AG20443 (cell line): ENCODE results near the gene SVBP.
A peak's percentile ranks its signal among the peaks of the same experiment; 100 is the strongest.

Source experiments
- DNase-seq: peaks from one replicate; pipeline ENCODE4 v3.0.0; 2012; ENCODE audit warnings: low spot score, mixed read lengths

Gene SVBP

DNA sequence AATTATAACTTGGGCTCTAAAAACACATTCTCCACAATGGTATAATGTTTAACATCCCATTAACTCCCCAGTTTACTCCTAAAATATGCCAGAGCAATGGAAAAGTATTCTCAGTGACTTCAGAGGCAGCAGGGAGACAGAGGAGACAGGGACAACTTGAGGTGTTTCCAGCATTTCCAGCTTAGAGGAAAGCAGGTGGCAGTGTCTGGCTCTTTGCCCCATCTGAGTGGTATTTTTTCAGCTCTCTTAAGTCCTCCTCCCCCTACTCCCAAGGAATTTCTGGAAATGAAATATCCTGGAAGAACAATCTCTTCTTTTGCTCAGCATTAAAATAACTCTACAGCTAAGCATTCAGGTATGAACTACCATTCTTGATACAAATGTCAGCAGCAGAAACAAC is 11.0 kb downstream of the SVBP start:
- DNase-seq, result no peak

DNA sequence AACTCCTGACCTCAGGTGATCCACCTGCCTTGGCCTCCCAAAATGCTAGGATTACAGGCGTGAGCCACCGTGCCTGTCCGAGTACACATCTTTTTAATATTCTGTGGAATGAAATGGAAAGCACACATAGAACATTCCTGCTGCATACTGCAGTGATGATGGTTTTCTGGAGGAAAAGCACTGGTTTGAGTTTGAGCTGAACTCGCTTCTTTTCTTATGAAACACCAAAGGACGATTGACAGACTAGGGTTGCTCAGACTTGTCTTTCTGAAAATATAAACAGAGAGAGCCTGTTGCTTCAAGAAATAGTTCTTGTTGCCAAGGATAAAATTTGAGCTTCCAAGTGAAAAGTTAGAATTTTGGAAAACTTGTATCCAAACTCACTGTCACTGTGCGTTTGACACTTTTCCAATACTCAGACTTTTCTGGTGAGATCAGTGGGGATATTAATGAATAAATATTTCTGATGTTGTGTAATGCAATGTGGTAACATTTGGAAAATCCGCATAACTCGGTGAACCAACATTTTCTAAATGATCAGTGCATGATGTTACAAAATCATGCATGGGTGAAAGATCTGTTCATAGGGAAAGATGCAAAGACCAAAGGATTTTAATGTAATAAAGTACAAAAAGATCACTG is 15.2 kb downstream of the SVBP start:
- peak; percentile 54 for DNase-seq

DNA sequence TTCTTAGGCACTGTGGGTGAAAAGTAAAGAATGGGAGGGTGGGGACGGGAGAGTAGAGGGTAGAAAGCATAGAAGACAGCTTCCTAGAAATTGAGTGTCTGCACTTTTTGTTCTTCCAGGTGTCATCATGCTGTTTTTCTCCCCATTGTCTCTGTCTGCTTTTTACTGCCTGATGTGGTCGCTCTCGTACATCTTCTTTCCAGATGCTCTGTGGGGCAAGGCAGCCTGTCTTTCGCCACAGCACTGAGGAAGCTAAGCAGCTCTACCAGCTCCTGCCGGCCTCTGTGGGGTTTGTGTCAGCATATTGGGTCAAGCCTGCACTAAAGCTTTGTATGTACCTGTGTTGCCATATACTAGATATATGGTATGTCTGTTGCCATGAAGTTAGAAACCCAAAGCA is 19.2 kb downstream of the SVBP start:
- DNase-seq, result no peak

DNA sequence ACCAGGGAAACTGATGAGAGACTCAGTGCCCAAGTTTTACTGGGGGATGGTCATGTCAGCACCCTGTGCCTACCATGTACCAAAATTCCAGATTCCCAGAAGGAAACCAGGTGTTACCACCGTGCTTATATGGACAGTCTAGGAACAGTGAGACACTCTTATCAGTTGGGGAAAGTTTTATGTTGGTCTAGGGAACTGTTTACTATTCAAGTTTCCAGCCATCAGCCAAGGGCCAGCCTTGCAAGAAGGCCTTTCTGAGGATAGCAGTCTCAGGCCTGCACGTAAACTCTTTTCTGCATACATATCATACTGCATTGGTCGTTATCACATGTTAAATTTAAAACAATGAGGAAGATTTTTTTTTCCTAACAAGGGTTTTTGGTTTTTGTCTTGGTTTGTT is 19.8 kb downstream of the SVBP start:
- DNase-seq, result no peak

DNA sequence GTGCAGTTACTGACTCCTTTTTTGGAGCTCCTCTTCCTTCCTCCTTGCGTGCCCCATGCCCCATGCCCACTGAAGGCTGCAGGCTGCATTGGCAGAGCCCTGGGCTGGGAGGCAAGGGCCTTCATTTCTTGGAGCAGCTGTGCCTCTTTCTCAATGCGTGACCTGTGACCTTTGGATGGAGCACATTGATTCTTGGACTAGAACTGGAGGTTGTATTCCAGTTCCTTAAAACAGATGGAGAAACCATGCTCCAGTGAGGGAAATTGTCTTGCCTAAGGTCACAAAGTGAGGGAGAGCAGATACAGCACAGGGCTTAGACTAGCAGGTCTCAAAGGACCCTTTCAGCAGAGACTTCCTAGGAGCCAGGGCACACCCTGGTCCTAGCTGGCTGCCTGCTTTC is 23.4 kb downstream of the SVBP start:
- DNase-seq, result no peak

DNA sequence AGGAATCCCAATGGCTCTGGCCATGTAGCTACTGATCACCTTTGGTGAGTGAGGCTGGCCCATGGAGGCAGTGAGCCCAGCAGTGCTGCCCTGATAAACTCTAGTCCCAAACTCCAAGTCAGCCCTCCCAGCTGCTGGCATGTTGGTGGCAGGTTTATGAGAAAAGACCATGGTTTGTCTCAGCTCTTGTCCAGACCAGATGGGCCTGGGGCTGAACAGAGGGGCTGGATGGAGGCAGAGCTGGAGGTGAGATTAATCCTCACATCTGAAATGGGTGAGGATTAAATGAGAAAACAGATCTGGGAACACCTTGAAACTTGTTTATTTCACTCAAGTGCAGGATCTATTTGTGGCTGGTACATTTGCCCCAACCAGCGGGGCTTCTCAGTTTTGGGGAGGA is 29.2 kb downstream of the SVBP start:
- no peak for DNase-seq

DNA sequence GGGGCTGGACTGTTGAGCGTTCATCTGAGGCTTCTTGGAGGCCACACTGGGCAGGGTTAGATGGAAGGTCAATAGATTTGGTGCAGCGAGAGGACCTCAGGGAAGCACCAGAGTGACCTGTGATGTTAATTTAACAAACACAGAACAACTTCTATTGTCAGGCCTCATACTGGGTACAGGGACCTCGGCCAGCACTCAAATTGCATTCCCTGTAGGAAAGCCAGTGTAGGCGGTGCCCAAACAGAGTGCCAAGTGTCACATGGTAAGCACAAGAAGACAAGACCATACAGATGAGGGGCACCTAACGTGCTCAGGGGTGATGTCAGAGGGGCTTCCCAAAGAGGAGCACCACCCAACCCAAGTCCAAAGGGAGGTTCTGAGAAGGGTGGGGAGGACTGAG is 31.1 kb downstream of the SVBP start:
- DNase-seq, result no peak

DNA sequence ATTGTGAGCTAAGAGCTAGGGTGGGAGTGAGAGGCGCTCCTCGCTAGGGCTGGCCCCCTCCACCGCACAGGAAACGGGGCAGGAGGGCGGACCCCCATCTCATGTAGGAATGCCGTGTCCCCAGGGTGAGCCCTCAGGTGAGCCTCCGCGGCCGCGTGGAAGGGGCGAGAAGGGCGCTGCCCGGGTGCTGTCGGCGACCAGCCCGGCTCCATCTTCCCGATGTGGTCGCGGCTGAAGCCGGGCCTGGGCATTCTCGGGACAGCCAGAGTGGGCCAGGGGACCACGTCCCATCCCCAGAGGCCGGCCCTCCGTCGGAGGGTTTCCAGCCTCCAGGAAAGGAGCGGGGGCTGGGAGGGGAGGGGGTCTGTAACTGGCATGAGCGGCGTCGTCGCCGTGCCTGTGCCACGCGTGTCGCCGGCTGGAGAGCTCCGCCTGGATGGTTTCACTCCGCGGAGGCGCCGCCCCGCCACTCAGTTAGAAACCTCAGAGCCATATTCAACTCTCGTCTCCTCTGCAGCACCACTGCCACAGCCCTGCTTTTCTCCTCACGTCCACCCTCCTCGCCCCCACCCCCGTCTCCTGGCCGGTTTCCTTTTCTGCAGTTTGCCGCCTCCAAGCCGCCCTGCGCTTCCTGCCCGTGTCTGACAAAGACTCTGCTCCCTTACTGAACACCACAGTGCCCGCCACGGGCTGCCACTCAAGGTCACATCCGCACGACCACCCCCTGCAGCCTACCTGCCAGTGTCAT is 32.1 kb downstream of the SVBP start, which contains the start of gene TMEM269:
Gene TMEM269, plus strand, starts transcription at position 46 of the 748 bp plus-strand sequence. CDS start 4,903 bp downstream, outside the sequence.
- DNase-seq, result peak; percentile 60

DNA sequence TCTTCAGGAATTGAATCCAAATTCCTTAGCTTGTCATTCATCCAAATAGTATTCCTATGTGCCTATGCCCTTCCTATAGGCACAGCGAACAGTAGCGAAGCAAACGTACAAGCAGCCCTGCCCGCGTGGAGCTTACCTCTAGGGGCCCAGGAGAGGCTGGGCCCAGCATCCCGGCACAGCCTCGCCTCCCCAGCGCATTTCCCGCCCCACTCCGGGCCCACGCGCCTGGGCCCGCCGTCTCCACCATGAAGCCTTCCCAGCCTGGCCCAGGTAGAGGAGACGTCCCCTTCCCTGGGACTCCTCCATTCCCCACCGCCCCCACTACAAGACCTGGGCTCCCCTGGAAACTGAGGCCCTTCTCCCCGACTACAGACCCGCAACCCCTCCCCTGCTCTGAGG is 32.7 kb downstream of the SVBP start:
- DNase-seq, result no peak

DNA sequence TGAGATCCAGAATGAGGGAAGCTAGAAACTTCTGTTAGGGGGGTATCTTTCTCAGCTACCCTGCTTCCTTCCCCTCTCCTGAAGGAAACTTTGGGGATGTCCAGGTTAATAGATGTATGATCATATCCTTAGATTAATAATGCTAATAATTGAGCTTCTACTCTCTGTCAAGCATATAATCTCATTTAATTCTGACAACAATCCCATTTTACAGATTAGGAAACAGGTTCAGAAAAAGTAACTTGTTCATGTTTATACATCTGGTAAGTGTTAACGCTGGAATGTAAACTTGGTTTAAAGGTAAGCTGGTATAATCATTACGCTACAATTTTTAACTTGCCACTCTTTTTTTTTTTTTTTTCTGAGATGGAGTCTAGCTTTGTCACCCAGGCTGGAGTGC is 34.1 kb downstream of the SVBP start:
- DNase-seq, result no peak

DNA sequence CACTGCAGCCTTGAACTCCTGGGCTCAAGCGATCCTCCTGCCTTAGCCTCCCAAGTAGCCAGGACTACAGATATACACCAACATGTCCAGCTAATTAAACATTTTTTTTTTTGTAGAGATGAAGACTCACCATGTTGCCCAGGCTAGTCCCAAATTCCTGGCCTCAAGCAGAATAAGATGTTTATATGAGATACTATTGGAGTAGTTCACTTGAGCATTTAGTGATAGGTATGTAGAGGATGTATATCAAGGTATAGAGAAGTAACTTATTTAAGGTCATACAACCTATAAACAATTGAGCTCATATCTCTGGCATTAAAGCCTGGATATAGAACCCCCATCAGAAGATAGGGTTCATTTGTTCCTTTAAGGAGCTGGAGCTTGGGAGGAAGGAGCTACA is 37.0 kb downstream of the SVBP start:
- no peak for DNase-seq

DNA sequence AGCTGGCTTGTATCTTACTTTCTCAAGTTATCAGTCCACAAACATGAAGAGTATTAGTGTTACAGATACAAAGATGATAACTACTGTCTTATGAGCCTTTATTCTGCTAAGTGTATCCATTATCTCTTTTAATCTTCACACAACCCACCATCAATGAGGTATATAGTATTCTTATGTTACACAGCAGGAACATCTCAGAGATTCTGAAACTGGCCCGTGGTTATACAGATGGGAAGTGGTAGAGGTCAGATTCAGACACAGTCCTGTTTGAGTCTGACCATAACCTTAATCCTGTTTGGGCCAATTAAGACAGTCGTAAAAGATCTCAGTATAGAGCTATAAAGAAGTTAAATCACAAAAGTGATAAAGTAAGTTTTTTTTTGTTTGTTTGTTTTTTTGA is 37.5 kb downstream of the SVBP start:
- no peak for DNase-seq

DNA sequence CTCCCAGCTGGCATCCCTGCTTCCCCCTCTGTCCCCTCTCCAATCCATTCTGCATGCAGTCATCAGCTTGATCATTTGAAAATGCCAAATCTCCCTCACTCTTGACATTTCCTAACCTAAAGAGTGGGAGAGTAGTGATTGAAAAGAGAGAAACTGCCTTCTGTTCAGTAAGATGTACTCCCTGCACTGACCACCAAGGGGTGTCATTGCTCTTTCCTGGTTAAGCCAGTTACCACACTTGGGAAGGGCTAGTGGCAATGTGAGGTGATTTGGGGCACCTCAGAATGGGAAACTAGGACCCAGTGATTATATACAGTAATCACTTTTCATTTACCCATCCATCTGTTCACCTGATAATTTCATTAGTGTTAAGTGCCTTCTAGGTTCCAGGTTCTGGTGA is 39.3 kb downstream of the SVBP start:
- peak; percentile 75 for DNase-seq

DNA sequence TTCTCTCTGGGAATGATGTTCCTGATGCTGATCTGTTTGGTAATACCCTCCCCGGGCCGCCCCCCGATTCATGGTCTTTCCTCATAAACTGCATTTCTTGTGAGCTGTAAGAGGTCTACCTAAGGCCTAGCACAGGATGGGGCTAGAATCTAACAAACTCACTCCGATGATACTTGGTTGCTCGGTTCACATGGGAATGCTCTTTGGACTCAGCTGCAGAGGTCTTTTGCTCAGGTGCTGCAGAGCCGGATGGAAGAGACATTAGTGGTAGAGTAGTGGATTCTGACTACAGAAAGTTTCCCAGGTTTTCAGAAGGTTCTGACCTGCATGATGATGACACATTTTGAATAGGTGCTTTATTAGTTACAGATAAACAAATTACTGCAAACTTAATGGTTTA is 40.7 kb downstream of the SVBP start:
- DNase-seq, result no peak

DNA sequence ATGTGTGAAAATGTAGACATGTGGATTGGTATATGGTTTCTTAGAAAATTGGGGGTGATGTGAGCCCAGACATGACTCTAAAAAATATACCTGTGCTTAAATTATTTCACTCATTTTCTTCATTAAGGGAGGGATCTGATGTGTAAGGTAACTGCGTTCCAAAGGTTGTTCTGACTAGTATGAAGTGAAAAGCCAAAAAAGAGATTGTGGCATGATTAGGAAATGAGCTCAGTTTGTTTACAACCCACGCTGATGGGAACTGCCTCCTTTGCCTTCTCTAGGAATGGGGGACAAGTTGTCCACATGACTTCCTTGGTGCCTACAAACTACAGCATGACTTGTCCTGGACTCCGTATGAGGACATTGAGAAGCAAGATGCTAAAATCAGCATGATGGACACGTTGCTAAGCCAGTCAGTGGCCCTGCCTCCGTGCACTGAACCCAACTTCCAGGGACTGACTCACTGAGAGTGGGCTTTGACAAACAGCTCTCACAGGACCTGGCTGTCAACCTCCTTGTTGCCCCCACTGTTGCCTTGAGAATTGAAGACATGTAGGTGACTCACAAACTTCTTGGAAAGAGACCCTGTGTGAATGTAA is 42.2 kb downstream of the SVBP start:
- no peak for DNase-seq

DNA sequence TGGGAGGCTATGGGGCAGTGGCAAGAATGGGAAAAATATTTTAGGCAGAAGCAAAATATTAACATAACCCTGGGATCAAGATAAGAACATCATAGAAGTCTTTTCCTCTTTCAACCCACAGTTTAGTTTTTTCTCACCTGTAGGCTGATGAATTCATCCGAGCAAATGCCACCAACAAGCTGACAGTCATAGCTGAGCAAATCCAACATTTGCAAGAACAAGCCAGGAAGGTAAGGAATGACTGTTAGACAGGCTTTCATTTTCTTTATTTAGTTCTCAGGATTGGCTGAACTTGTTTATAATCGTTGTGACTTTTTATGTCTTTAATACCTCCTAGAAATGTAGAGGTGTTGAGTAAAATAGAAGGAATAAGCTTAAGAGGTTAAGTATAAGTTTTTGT is 43.8 kb downstream of the SVBP start:
- no peak for DNase-seq

DNA sequence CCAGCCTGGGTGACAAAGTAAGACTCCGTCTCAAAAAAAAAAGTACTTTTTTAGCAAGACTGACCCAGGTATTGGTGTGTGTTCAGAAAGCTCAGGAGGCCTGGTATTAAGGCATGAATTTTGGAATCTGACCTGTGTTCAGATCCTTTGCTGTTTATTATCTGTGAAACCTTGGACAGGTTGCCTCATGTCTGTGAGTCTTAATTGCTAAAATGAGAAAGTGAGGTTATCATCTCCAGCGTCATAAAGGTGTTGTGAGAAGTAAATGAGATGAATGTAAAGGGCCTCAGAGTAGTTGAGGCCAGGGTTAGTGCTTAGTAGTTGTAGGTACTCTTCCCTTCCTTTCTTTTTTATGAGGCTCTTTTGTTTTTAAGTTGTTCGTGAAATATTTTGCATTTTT is 47.4 kb downstream of the SVBP start:
- no peak for DNase-seq

DNA sequence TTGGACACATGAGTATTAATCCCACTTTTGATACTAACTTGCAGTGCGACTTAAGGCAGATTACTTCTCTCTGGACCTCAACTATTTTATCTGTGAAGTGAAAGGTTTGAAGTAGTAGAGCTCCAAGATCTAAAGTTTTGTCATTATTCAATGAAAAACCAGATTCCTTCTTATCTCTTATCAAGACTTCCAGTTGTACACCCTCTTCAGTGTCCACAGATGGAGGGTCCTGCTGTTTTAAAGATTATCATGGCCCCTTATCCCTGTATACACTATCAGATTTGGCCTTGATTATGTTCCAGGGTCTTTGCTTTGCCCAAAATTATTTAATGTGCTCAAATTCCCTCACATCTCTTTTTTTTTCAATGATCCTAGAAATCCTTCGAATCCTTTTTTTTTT is 49.0 kb downstream of the SVBP start:
- no peak for DNase-seq

DNA sequence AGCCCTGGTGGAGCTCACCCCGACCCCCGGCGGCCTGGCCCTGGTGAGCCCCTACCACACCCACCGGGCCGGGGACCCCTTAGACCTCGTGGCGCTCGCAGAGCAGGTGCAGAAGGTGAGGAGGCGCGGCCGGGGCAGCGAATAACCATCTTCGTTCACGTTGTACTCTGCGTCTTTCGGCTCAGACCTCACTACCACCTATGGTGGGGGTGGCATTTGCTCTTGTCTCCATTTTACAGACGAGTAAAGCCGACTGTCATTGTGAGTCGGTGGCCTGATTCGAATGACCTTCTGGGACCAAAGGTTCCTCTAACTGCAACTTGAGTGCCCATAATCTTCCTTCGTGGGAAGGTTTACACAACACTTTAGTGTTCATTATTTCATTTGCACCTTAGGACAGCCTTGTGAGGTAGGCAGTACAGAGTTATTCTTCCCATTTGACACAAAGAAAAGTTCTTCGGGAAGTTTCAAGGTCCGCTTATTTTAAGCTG is 49.6 kb downstream of the SVBP start:
- no peak for DNase-seq

DNA sequence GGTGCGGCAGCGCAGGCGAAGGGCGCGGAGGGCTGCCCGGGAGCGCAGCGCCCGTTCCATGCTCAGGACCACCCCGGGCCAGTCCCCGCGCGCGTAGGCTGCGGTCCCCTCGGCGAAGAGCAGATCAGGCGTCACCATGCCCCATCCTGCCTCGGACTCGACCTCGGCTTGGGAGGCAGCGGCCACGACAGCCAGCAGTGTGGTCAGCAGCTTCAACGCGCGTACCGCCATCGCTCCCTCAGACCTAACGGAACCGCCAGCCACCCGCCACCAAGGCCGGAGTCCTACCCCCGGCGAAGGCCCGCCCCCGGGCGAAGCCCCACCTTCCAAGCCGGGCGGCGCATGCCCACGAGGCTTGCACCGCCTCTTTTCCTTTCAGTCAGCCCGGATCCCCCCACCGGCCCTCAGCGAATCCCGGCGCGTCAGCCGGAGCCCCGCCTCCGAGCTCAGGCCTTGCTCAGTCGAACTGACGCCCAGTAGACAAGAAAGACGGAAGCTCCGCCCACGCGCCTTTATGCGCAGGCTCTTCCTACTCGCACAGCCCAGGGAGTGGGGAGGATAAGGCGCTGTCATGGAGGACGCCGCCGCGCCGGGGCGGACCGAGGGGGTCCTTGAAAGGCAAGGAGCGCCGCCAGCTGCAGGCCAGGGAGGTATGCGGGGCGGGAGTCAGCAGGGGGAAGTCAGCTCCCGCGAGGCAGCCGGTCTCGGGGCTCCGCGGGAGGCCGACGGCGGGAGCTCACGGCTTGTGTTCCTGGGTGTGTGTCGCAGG is 50.3 kb downstream of the SVBP start, which contains the start of the genes C1orf50 and P3H1:
Gene C1orf50, plus strand, starts transcription at position 509 of the 769 bp plus-strand sequence. Its CDS starts 63 bp downstream, at position 572.
Gene P3H1, minus strand, starts transcription at position 288 of the 769 bp plus-strand sequence. Its CDS starts 57 bp downstream, at position 231.
- DNase-seq, result peak; percentile 97

DNA sequence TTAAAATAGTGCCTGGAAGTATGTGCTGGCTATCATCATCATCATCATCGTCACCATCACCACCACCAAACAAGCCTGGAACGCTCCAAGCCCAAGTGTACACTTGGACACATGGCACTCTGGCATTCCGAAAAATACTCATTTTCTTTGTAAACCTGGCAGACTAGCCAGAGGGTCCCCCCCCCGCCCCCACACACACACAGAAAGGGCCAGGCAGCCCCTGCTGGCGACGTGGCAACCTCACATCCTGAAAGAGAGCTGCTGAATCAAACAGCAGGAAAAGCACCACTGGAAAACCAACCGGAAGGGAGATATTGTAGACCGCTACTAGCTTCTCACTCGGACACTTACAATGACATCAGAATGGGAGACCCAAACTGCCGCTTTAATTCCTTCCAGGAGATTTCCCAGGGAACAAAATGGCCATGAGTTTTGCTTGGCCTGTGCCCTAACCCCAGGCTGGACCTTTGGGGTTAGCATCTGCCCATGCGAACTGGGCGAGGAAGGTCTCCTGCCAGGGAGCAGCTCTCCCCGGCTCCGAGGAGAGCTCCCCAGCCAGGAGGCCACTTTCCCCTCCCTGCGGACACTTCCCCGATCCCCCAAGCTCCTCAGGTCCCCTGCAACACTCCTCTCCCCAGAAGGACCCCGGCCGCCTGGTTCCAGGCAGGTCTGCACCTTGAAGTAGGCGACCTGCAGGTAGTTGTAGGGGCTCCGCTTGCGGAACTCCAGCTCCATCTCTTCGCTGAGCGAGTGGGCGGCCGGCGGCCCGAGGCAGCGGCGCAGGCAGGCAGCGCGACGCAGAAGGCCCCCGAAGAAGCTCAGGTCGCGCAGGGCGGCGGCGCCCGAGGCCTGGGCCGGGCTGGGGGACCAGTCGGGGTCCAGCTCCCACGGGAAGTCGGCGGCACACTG is 51.1 kb downstream of the SVBP start:
- DNase-seq, result peak; percentile 67
